CD14-positive monocyte (primary cell): ENCODE measurements around the gene TIAM1. TPM values are rescaled to one million over a fixed set of nuclear protein-coding genes. Genes with fewer than 3 reads are reported as not detected.
"Not testable (repeated sequence)": the region's sequence is repeated elsewhere in the genome, so short reads cannot be mapped to it uniquely, and the experiment has no call there.

Source experiments
- DNase-seq, 3 donors: peaks; one replicate each; pipeline ENCODE4 v3.0.0-alpha.2; 2011 to 2022
- H2AFZ ChIP-seq: 2 replicates; pipeline ENCODE4 v1.6.0; 2012; ENCODE audit warnings: mild to moderate bottlenecking, low read depth, low read length, inconsistent platforms; ENCODE audit not compliant: insufficient read depth, poor library complexity, severe bottlenecking
- H3K27ac ChIP-seq, 2 donors: 1 replicate in 1 of 2; 2 replicates in 1 of 2; pipeline ENCODE4 v1.5.1; 2012 to 2013; ENCODE audit warnings: low read length in 2 of 2, control low read depth in 1 of 2, inconsistent platforms in 1 of 2, low read depth in 1 of 2, mild to moderate bottlenecking in 1 of 2
- H3K27me3 ChIP-seq, 2 donors: one replicate each; pipeline versions ENCODE4 v1.6.0 to v1.6.1; 2011 to 2013; ENCODE audit warnings: low read length in 2 of 2; ENCODE audit not compliant: control insufficient read depth in 2 of 2, insufficient read depth in 2 of 2
- H3K36me3 ChIP-seq, 2 donors: replicated peaks in 1 of 2; 1 replicate in 1 of 2; 2 replicates in 1 of 2; pipeline versions ENCODE4 v1.5.1 to v1.6.1; 2012 to 2013; ENCODE audit warnings: low read length in 2 of 2, control low read depth in 1 of 2, inconsistent platforms in 1 of 2, mild to moderate bottlenecking in 1 of 2; ENCODE audit not compliant: insufficient read depth in 2 of 2, control insufficient read depth in 1 of 2
- H3K4me1 ChIP-seq, 2 donors: 1 replicate in 1 of 2; 2 replicates in 1 of 2; pipeline versions ENCODE4 v1.5.1 to v1.6.1; 2012 to 2013; ENCODE audit warnings: low read length in 2 of 2, control low read depth in 1 of 2, inconsistent platforms in 1 of 2, mild to moderate bottlenecking in 1 of 2, moderate library complexity in 1 of 2; ENCODE audit not compliant: insufficient read depth in 2 of 2, control insufficient read depth in 1 of 2
- H3K4me2 ChIP-seq: replicated peaks from 2 replicates; pipeline ENCODE3; 2012; ENCODE audit warnings: low read length, moderate library complexity, mild to moderate bottlenecking; ENCODE audit not compliant: poor library complexity, severe bottlenecking; ENCODE audit errors: extremely low read depth
- H3K4me3 ChIP-seq, 3 experiments: fragments of 200-600 bp in 1 of 3; sonication (generic) in 1 of 3; replicated peaks in 1 of 3; 1 replicate in 2 of 3; 2 replicates in 1 of 3; pipeline ENCODE4 v1.5.1; 2011 to 2013; ENCODE audit warnings: low read length in 3 of 3, mild to moderate bottlenecking in 3 of 3, control low read depth in 2 of 3, low read depth in 2 of 3, inconsistent platforms in 1 of 3, moderate library complexity in 1 of 3
- H3K79me2 ChIP-seq: 2 replicates; pipeline ENCODE4 v1.6.0; 2012; ENCODE audit warnings: mild to moderate bottlenecking, control low read depth, inconsistent platforms, low read length, moderate library complexity; ENCODE audit not compliant: insufficient read depth
- H3K9ac ChIP-seq: 2 replicates; pipeline ENCODE4 v1.6.0; 2017; ENCODE audit warnings: low read length, mild to moderate bottlenecking; ENCODE audit not compliant: insufficient read depth, poor library complexity, severe bottlenecking
- H3K9me3 ChIP-seq, 2 donors: replicated peaks in 1 of 2; 1 replicate in 1 of 2; 2 replicates in 1 of 2; pipeline versions ENCODE4 v1.5.1 to v1.6.1; 2012 to 2013; ENCODE audit warnings: low read length in 2 of 2, control low read depth in 1 of 2; ENCODE audit not compliant: control insufficient read depth in 1 of 2, insufficient read depth in 1 of 2
- H4K20me1 ChIP-seq: 2 replicates; pipeline ENCODE4 v1.6.0; 2012; ENCODE audit warnings: mild to moderate bottlenecking, low read length, control low read depth, moderate library complexity; ENCODE audit not compliant: insufficient read depth
- H3K27ac Mint-ChIP-seq, 7 donors: one replicate each; pipeline ENCODE4 v1.8.0; 2020; ENCODE audit warnings: mild to moderate bottlenecking in 7 of 7, mixed read lengths in 7 of 7, moderate library complexity in 6 of 7, inconsistent platforms in 2 of 7
- H3K27me3 Mint-ChIP-seq, 3 donors: one replicate each; pipeline ENCODE4 v1.8.0; 2021 to 2022; ENCODE audit warnings: low read depth in 3 of 3, mild to moderate bottlenecking in 3 of 3, mixed read lengths in 3 of 3, moderate library complexity in 3 of 3, inconsistent platforms in 1 of 3
- H3K36me3 Mint-ChIP-seq, 2 donors: one replicate each; pipeline ENCODE4 v1.8.0; 2020; ENCODE audit warnings: mixed read lengths in 2 of 2, inconsistent platforms in 1 of 2, mild to moderate bottlenecking in 1 of 2
- H3K4me1 Mint-ChIP-seq: one replicate; pipeline ENCODE4 v1.8.0; 2020; ENCODE audit warnings: mild to moderate bottlenecking, mixed read lengths
- H3K4me3 Mint-ChIP-seq, 2 donors: one replicate each; pipeline ENCODE4 v1.8.0; 2020; ENCODE audit warnings: mild to moderate bottlenecking in 2 of 2, mixed read lengths in 2 of 2, moderate library complexity in 1 of 2
- H3K9me3 Mint-ChIP-seq, 7 donors: one replicate each; pipeline ENCODE4 v1.8.0; 2020 to 2022; ENCODE audit warnings: mixed read lengths in 7 of 7, mild to moderate bottlenecking in 6 of 7, moderate library complexity in 6 of 7, inconsistent platforms in 2 of 7
- WGBS: methylation state at CpG from one replicate; pipeline ENCODE4 v1.1.5; 2013; ENCODE audit warnings: missing lambda C conversion rate; ENCODE audit not compliant: insufficient coverage; 5-methylcytosine and 5-hydroxymethylcytosine counted together
- intact Hi-C, 2 donors: fragments of 100-400 bp; cut with micrococcal nuclease; formaldehyde crosslinking; loops; one replicate each; pipeline versions ENCODE4 v1.15.0 to v1.15.1; 2023
- polyA plus RNA-seq, 3 donors: library from polyadenylated mRNA; depleted of rRNA in 1 of 3; unstranded in 2 of 3; stranded (reverse) in 1 of 3; fragments of 300-500 nt in 2 of 3; fragments of >200 nt in 1 of 3; fragmentation: Illumina TruSeq in 2 of 3; gene quantifications; 1 replicate in 2 of 3; 2 replicates in 1 of 3; pipeline ENCODE4 v1.2.3, GENCODE V29; 2012 to 2021
- TF ChIP-seq, protein P1 (sequence below): fragments of 200-600 bp; IDR thresholded peaks from one replicate; pipeline ENCODE4 v1.8.0; 2022; ENCODE audit warnings: antibody characterized with exemption, mild to moderate bottlenecking

The TIAM1 gene
- polyA plus RNA-seq, 3 donors, result 17.7 to 55.0 (median 45.3) TPM

DNA sequence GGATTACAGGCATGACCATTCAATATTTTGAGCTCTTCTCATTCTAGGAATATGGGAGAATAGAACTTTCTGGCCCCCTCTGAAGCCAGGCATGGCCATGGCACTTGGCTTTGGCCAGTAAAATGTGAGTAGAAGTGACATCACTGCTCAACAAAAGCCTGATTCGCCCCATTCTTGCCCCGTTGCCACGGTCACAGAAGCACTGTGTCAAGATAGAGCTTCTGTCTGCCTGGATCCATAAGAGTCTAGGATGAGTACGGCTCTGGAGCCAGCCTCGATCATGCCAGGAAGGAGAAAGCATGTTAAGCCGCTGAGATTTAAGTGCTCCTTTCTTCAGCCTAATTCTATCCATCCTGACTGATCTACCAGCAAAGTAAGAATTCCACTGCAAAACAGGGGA is 113.1 kb downstream of the TIAM1 start:
- 100% methylated on average over 3 of the region's 6 CpGs for WGBS
- H3K27ac Mint-ChIP-seq, result peak overlapping the region in 2 of 7 donors; percentile 2 to 33
- TF ChIP-seq, protein P1, sequence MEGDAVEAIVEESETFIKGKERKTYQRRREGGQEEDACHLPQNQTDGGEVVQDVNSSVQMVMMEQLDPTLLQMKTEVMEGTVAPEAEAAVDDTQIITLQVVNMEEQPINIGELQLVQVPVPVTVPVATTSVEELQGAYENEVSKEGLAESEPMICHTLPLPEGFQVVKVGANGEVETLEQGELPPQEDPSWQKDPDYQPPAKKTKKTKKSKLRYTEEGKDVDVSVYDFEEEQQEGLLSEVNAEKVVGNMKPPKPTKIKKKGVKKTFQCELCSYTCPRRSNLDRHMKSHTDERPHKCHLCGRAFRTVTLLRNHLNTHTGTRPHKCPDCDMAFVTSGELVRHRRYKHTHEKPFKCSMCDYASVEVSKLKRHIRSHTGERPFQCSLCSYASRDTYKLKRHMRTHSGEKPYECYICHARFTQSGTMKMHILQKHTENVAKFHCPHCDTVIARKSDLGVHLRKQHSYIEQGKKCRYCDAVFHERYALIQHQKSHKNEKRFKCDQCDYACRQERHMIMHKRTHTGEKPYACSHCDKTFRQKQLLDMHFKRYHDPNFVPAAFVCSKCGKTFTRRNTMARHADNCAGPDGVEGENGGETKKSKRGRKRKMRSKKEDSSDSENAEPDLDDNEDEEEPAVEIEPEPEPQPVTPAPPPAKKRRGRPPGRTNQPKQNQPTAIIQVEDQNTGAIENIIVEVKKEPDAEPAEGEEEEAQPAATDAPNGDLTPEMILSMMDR, result no peak

DNA sequence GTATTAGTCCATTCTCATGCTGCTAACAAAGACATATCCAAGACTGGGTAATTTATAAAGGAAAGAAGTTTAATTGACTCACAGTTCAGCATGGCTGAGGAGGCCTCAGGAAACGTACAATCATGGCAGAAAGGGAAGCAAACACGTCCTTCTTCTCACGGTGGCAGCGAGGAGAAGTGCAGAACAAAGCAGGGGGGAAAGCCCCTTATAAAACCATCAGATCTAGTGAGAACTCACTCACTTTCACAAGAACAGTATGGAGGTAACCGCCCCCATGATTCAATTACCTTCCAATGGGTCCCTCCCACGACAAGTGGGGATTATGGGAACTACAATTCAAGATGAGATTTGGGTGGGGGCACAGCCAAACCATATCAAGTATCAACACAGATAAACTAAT is 115.3 kb downstream of the TIAM1 start:
- intact Hi-C loops, H3K4me3 Mint-ChIP-seq, H3K4me1 Mint-ChIP-seq, H3K27me3 ChIP-seq, H3K27me3 Mint-ChIP-seq, H3K4me3 ChIP-seq, H3K4me2 ChIP-seq, H2AFZ ChIP-seq, H3K9me3 Mint-ChIP-seq, H3K9me3 ChIP-seq, H3K4me1 ChIP-seq, H3K27ac ChIP-seq, H3K79me2 ChIP-seq, H3K9ac ChIP-seq: not testable (repeated sequence)
- peak in 2 of 3 donors; percentile 8 to 41 for DNase-seq
- Histone ChIP-seq H4K20me1 (peaks cover 68% of the 10 kb centered on the region), H3K36me3 (peaks cover 15 to 82% of the 10 kb centered on the region in 2 donors)
- Mint-ChIP-seq H3K27ac (peak overlapping the region in 1 of 7 donors; percentile 49), H3K36me3 (peaks cover 60 to 87% of the 10 kb centered on the region in 2 donors)
- WGBS, result 43% methylated on average over 1 of the region's 6 CpGs

More for the DNA sequence above, 113.1 kb downstream of the TIAM1 start:
- no peaks in the 10 kb centered on the region for H3K9me3 ChIP-seq
- no peak overlapping the region for H2AFZ ChIP-seq
- Mint-ChIP-seq H3K4me1 (peaks cover 9% of the 10 kb centered on the region), H3K27me3 (peaks cover 0 to 5% (median 3%) of the 10 kb centered on the region in 3 donors), H3K36me3 (peaks cover 54 to 83% of the 10 kb centered on the region in 2 donors), H3K4me3 (no peak overlapping the region), H3K9me3 (peaks cover 0 to 10% (median 4%) of the 10 kb centered on the region in 7 donors)
- intact Hi-C loops, result no loop called here
- H4K20me1 ChIP-seq, result peaks cover 83% of the 10 kb centered on the region
- H3K4me1 ChIP-seq, result no peaks in the 10 kb centered on the region
- H3K79me2 ChIP-seq, result no peaks in the 10 kb centered on the region
- no peak overlapping the region for H3K27ac ChIP-seq
- peaks cover 0 to 77% of the 10 kb centered on the region in 2 donors for H3K36me3 ChIP-seq
- no peaks in the 10 kb centered on the region for H3K27me3 ChIP-seq
- H3K4me3 ChIP-seq, result no peak overlapping the region
- no peak for DNase-seq
- H3K4me2 ChIP-seq, result no peak overlapping the region
- no peak overlapping the region for H3K9ac ChIP-seq
